IPS-20b (cell line): Measurements from ENCODE around the gene PCGF2.
"Not testable (repeated sequence)": the region's sequence is repeated elsewhere in the genome, so short reads cannot be mapped to it uniquely, and the experiment has no call there.

Experiments
- H3K27ac ChIP-seq: one replicate; pipeline ENCODE4 v1.5.1; 2013; ENCODE audit warnings: low read length
- H3K27me3 ChIP-seq: 2 replicates; pipeline ENCODE4 v1.6.1; 2013; ENCODE audit warnings: mild to moderate bottlenecking, low read length, inconsistent platforms; ENCODE audit not compliant: insufficient read depth
- H3K36me3 ChIP-seq: 2 replicates; pipeline ENCODE4 v1.6.1; 2013; ENCODE audit warnings: low read depth, mild to moderate bottlenecking, inconsistent platforms, low read length, moderate library complexity; ENCODE audit not compliant: insufficient read depth
- H3K4me1 ChIP-seq: 2 replicates; pipeline ENCODE4 v1.6.1; 2013; ENCODE audit warnings: mild to moderate bottlenecking, control low read depth, inconsistent platforms, low read length, moderate library complexity; ENCODE audit not compliant: insufficient read depth
- H3K4me3 ChIP-seq: 2 replicates; pipeline ENCODE4 v1.5.1; 2013; ENCODE audit warnings: mild to moderate bottlenecking, low read length, inconsistent platforms
- H3K9ac ChIP-seq: 2 replicates; pipeline ENCODE4 v1.6.1; 2013; ENCODE audit warnings: low read depth, mild to moderate bottlenecking, inconsistent platforms, low read length, moderate library complexity
- H3K9me3 ChIP-seq: 2 replicates; pipeline ENCODE4 v1.6.1; 2013; ENCODE audit warnings: mild to moderate bottlenecking, low read depth, low read length, inconsistent platforms; ENCODE audit not compliant: insufficient read depth

PCGF2 gene

GRCh38 chr17:38733282-38733981 lies 14.7 kb downstream of the PCGF2 start:
- H3K36me3 ChIP-seq: peaks cover 52% of the 10 kb centered on the region
- H3K4me3 ChIP-seq: no peak overlapping the region
- H3K27me3 ChIP-seq: peaks cover 13% of the 10 kb centered on the region
- H3K9me3 ChIP-seq: no peaks in the 10 kb centered on the region
- H3K27ac ChIP-seq: no peak overlapping the region
- no peaks in the 10 kb centered on the region for H3K4me1 ChIP-seq
- H3K9ac ChIP-seq: no peak overlapping the region

- no peak overlapping the region for H3K9ac ChIP-seq
- no peak overlapping the region for H3K4me3 ChIP-seq
- H3K27ac ChIP-seq: no peak overlapping the region
- peaks cover 44% of the 10 kb centered on the region for H3K36me3 ChIP-seq
- H3K4me1 ChIP-seq: no peaks in the 10 kb centered on the region
- no peaks in the 10 kb centered on the region for H3K9me3 ChIP-seq
- H3K27me3 ChIP-seq: peaks cover 21% of the 10 kb centered on the region
These were observed 15.5 kb downstream of the PCGF2 start for GRCh38 chr17:38732376-38733281.

- no peaks in the 10 kb centered on the region for H3K4me1 ChIP-seq
- peaks cover 21% of the 10 kb centered on the region for H3K27me3 ChIP-seq
- 0 out of 2 replicates have a peak overlapping the region, but pooled peaks have one; percentile 85 for H3K4me3 ChIP-seq
- no peaks in the 10 kb centered on the region for H3K9me3 ChIP-seq
- H3K36me3 ChIP-seq: peaks cover 35% of the 10 kb centered on the region
- H3K27ac ChIP-seq: no peak overlapping the region
- peak overlapping the region; percentile 77; the same call in 1 of the 2 replicates for H3K9ac ChIP-seq
These were observed 16.4 kb downstream of the PCGF2 start for GRCh38 chr17:38731526-38732294.

DNA sequence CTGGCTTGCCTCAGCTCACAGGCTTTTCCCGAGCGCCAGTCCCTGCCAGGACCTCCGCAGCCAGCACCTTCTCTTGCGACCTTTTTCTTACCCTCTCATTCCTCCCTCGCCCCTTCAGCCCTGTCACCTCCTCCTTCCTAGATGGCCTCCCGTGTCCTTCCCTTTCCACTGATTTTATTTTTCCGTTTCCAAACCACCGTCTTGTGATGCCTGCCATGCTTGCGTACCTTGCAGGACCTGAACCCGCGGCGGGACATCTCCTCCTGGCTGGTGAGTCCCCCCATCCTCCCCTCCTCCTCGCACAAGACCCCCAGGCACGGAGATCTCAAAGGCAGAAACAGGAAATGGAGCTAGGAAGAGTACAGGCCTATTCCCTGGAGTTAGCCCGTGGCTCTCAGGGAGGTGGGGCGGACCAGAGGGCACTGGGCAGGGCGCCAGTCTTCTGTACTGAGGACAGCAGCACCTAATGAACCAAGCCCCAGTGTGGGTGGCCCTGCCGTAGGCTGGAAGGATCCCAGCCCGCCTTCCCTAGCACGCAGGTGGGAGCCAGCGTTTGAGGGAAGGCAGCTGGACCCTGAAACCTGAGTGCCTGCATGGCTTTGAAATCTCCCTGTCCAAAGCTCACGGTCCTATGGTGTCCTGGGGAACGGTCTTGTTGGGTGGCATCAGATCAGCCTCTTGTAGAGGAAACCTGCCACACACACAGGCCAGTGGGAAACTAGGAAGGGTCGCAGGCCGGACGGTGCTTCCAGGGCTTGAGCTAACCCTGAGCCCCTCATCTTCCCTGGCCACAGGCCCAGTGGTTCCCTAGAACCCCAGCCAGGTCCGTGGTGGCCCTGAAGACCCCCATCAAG lies 17.4 kb downstream of the PCGF2 start:
- Histone ChIP-seq H3K27ac (no peak overlapping the region), H3K36me3 (peaks cover 29% of the 10 kb centered on the region), H3K9ac (peak overlapping the region; percentile 77; the same call in 1 of the 2 replicates), H3K4me3 (peak overlapping the region; percentile 85), H3K27me3 (peaks cover 21% of the 10 kb centered on the region), H3K4me1 (no peaks in the 10 kb centered on the region), H3K9me3 (no peaks in the 10 kb centered on the region)

GRCh38 chr17:38729886-38730525 lies 18.1 kb downstream of the PCGF2 start, which contains the start of gene CISD3:
Gene CISD3 (plus strand): TSS chr17:38730341. CDS start chr17:38730359, 18 bp downstream.
- Histone ChIP-seq H3K27me3 (peaks cover 21% of the 10 kb centered on the region), H3K27ac (no peak within 1 kb of the TSS), H3K4me1 (no peaks in the 10 kb centered on the region)

DNA sequence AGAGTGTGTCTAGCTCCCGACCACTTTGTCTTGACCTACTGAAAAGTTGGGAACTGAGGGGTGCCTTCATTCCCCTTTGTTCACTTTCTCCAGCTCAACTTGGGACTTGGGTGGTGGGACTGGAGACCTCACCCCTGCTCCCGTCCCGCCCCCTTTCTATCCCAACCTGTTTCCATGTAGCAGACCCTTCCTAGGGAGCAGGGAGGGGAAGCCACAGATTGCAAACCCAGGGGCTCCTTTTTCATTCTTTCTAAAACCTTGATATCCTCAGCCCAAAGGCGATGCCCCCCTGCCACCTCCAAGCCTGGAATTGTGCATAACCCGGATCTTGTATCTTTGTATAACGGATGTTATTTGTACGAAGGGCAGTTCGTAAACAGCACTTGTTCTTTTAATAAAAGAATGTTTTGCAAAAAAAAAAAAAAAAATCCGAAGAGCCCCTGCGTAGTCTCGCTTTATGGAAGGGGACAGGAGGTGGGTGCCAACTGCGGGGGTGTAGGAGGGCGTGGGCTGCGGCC lies 18.7 kb downstream of the PCGF2 start:
- Histone ChIP-seq H3K9ac (peak overlapping the region; percentile 56; the same call in 1 of the 2 replicates), H3K27ac (no peak overlapping the region), H3K36me3 (peaks cover 19% of the 10 kb centered on the region), H3K4me1 (no peaks in the 10 kb centered on the region), H3K4me3 (peak overlapping the region; percentile 69), H3K9me3 (no peaks in the 10 kb centered on the region), H3K27me3 (peaks cover 21% of the 10 kb centered on the region)

More at GRCh38 chr17:38729886-38730525, 18.1 kb downstream of the PCGF2 start, which contains the start of gene CISD3:
- Histone ChIP-seq H3K4me3 (peak within 1 kb of the TSS; percentile 85), H3K9me3 (no peaks in the 10 kb centered on the region), H3K36me3 (peaks cover 23% of the 10 kb centered on the region), H3K9ac (peak within 1 kb of the TSS; percentile 77; the same call in 1 of the 2 replicates)

DNA sequence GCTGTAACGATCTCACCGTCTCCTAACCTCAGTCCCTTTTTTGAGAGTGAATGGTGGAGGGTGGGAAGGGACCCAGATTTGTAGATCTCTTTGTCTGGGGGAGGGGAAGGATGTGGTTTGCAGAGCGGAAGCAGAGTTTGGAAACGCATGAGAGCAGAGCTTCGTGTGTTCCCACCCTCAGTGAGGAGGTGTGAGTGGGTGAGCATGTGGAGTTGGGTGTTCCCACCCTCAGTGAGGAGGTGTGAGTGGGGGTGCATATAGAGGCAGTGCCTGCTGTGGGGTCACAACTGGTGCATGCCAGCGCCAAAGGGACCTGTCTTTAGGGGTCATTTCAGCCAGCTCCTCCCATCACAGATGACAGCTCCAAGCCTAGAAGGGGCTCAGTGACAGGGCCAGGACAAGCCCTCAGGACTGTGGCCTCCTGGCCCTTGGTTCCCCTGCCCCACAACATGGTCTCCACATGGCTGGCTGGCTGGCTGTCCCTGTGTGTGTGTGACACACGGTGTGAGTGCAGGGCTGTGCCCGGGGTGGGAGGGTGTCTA lies 19.8 kb downstream of the PCGF2 start:
- Histone ChIP-seq H3K27me3 (peaks cover 21% of the 10 kb centered on the region), H3K9me3 (no peaks in the 10 kb centered on the region), H3K36me3 (peaks cover 9% of the 10 kb centered on the region), H3K27ac (no peak overlapping the region), H3K4me1 (no peaks in the 10 kb centered on the region), H3K4me3 (no peak overlapping the region), H3K9ac (no peak overlapping the region)

DNA sequence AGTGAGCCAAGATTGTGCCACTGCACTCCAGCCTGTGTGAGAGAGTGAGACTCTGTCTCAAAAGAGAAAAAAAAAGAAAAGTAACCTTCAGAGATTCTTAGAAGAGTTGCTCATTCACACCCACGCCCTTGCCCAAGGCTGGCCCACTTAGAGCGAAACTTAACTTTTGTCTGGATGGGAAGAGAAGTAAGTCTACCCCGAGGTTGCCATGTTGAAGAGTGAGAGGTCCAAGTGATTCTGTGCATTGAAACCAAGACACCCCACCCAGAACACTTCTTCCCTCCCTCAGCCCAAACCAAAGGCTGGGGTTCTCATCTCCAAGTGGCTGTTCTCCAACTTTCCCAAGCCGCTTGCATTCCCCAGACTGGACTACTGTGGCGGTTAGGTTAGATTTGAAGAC lies 20.4 kb downstream of the PCGF2 start:
- Histone ChIP-seq H3K9me3 (no peaks in the 10 kb centered on the region), H3K4me3 (no peak overlapping the region), H3K27me3 (peaks cover 21% of the 10 kb centered on the region), H3K27ac (no peak overlapping the region), H3K4me1 (no peaks in the 10 kb centered on the region), H3K9ac (no peak overlapping the region), H3K36me3 (peaks cover 2% of the 10 kb centered on the region; the same call in 1 of the 2 replicates)

- not testable (repeated sequence) for H3K9ac ChIP-seq, H3K4me3 ChIP-seq, H3K36me3 ChIP-seq, H3K27ac ChIP-seq, H3K4me1 ChIP-seq, H3K9me3 ChIP-seq
- H3K27me3 ChIP-seq: peaks cover 26% of the 10 kb centered on the region
These were observed 22.0 kb downstream of the PCGF2 start for GRCh38 chr17:38726145-38726544.

GRCh38 chr17:38725066-38725465 lies 23.1 kb downstream of the PCGF2 start:
- Histone ChIP-seq H3K9me3 (no peaks in the 10 kb centered on the region), H3K4me1 (no peaks in the 10 kb centered on the region), H3K9ac (no peak overlapping the region), H3K36me3 (no peaks in the 10 kb centered on the region), H3K27me3 (peaks cover 35% of the 10 kb centered on the region), H3K4me3 (no peak overlapping the region), H3K27ac (no peak overlapping the region)
